Left renal cortex interstitium (tissue), 4 donors: ENCODE data around the gene ZNF174. TPM values are rescaled to one million over a fixed set of nuclear protein-coding genes. Genes with fewer than 3 reads are reported as not detected.

Experiments
- DNase-seq, 4 donors: peaks; one replicate each; pipeline ENCODE4 v3.0.0-alpha.2; 2013; ENCODE audit warnings: low read depth in 4 of 4, low spot score in 2 of 4, missing footprints in 1 of 4
- polyA plus RNA-seq, 4 donors: library from polyadenylated mRNA; unstranded; fragments of 120-200 nt; gene quantifications; one replicate each; pipeline ENCODE4 v1.2.1, GENCODE V29; 2013; ENCODE audit not compliant: insufficient read length in 4 of 4

The ZNF174 gene
- 10 to 100 TPM; 14.3 to 16.5 (median 15.5) TPM for polyA plus RNA-seq

GRCh38 chr16:3400779-3401688, at the start of gene ZNF174, which contains the start of gene ZSCAN32:
ZNF174 (plus strand) TSS chr16:3401215; CDS start chr16:3402005, 790 bp downstream.
ZSCAN32 (minus strand) TSS chr16:3401004; CDS start chr16:3397557, 3,447 bp downstream.
- DNase-seq: peak; percentile 96 to 98 (median 96)

GRCh38 chr16:3355589-3355988, 45.4 kb upstream of the ZNF174 start, which contains the start of gene OR2C1:
OR2C1 (plus strand) TSS chr16:3355889; CDS start chr16:3355941, 52 bp downstream.
- DNase-seq: no peak

GRCh38 chr16:3356118-3356517, 44.9 kb upstream of the ZNF174 start:
- no peak for DNase-seq

- DNase-seq: no peak
Observed at GRCh38 chr16:3358871-3359270, 42.1 kb upstream of the ZNF174 start.

GRCh38 chr16:3362931-3363330, 38.1 kb upstream of the ZNF174 start:
- no peak for DNase-seq

GRCh38 chr16:3363793-3364192, 37.2 kb upstream of the ZNF174 start:
- DNase-seq: no peak

- peak; percentile 31 to 72 (median 66) for DNase-seq
Observed at GRCh38 chr16:3364774-3365427, 36.1 kb upstream of the ZNF174 start.

- no peak for DNase-seq
Observed at GRCh38 chr16:3369073-3369472, 31.9 kb upstream of the ZNF174 start.

- DNase-seq: no peak
Observed at GRCh38 chr16:3375680-3376079, 25.3 kb upstream of the ZNF174 start.

- DNase-seq: no peak
Observed at GRCh38 chr16:3377917-3378316, 23.1 kb upstream of the ZNF174 start.

GRCh38 chr16:3383045-3383448, 18.0 kb upstream of the ZNF174 start:
- DNase-seq: no peak

GRCh38 chr16:3388325-3388724, 12.7 kb upstream of the ZNF174 start:
- no peak for DNase-seq

GRCh38 chr16:3389663-3390338, 11.2 kb upstream of the ZNF174 start:
- no peak for DNase-seq

GRCh38 chr16:3400446-3400778, 603 bp upstream of the ZNF174 start:
- DNase-seq: peak in 1 of 4 donors; percentile 4

- peak in 2 of 4 donors; percentile 8 to 36 for DNase-seq
Observed at GRCh38 chr16:3401719-3402397, 843 bp downstream of the ZNF174 start.

GRCh38 chr16:3408561-3409197, 7.7 kb downstream of the ZNF174 start:
- no peak for DNase-seq

- no peak for DNase-seq
Observed at GRCh38 chr16:3413730-3414379, 12.8 kb downstream of the ZNF174 start.

GRCh38 chr16:3431779-3432219, 30.8 kb downstream of the ZNF174 start:
- no peak for DNase-seq

GRCh38 chr16:3434373-3434772, 33.4 kb downstream of the ZNF174 start:
- DNase-seq: no peak
